Erythroblast (primary cell): ENCODE data around the gene RCAN2.
"Not testable (repeated sequence)": the region's sequence is repeated elsewhere in the genome, so short reads cannot be mapped to it uniquely, and the experiment has no call there.

Experiments
- DNase-seq, 2 experiments: peaks; one replicate each; lab custom pipeline; 2025; lab: John Stamatoyannopoulos, UW
- GATA1 ChIP-seq: IDR thresholded peaks from 2 replicates; pipeline ENCODE4 v1.6.1; 2011; ENCODE audit warnings: low read depth, mild to moderate bottlenecking, control low read depth, low read length, moderate library complexity
- POLR2A ChIP-seq: IDR thresholded peaks from 2 replicates; pipeline ENCODE4 v1.6.1; 2011; ENCODE audit warnings: mild to moderate bottlenecking, low read length

Gene RCAN2

GRCh38 chr6:46407246-46407645, 84.0 kb downstream of the RCAN2 start:
- no peak for DNase-seq
- TF ChIP-seq GATA1 (no peak), POLR2A (no peak)

- not testable (repeated sequence) for DNase-seq
Observed at GRCh38 chr6:46405620-46406180, 85.5 kb downstream of the RCAN2 start.

- TF ChIP-seq GATA1 (no peak), POLR2A (no peak)
- no peak for DNase-seq
Observed at GRCh38 chr6:46400898-46401297, 90.4 kb downstream of the RCAN2 start.

- no peak for DNase-seq
- TF ChIP-seq POLR2A (no peak), GATA1 (no peak)
Observed at GRCh38 chr6:46395530-46395929, 95.7 kb downstream of the RCAN2 start.

GRCh38 chr6:46393940-46394337, 97.3 kb downstream of the RCAN2 start:
- DNase-seq, result no peak
- TF ChIP-seq GATA1 (no peak), POLR2A (no peak)

- DNase-seq, result no peak
- TF ChIP-seq GATA1 (no peak), POLR2A (no peak)
Observed at GRCh38 chr6:46393161-46393939, 97.9 kb downstream of the RCAN2 start.

- no peak for DNase-seq
- no peak for TF ChIP-seq GATA1
- no peak for TF ChIP-seq POLR2A
Observed at GRCh38 chr6:46392294-46392693, 99.0 kb downstream of the RCAN2 start.

- TF ChIP-seq POLR2A, result no peak
- no peak for TF ChIP-seq GATA1
- DNase-seq, result no peak
Observed at GRCh38 chr6:46390153-46390876, 100.9 kb downstream of the RCAN2 start.

- not testable (repeated sequence) for DNase-seq
Observed at GRCh38 chr6:46387728-46388127, 103.5 kb downstream of the RCAN2 start.

- TF ChIP-seq POLR2A (no peak), GATA1 (no peak)
- DNase-seq, result no peak
Observed at GRCh38 chr6:46381579-46381978, 109.7 kb downstream of the RCAN2 start.

GRCh38 chr6:46381057-46381456, 110.2 kb downstream of the RCAN2 start:
- TF ChIP-seq GATA1, result no peak
- TF ChIP-seq POLR2A, result no peak
- no peak for DNase-seq

GRCh38 chr6:46380152-46380807, 111.0 kb downstream of the RCAN2 start:
- no peak for DNase-seq
- TF ChIP-seq POLR2A (no peak), GATA1 (no peak)

GRCh38 chr6:46378882-46379416, 112.3 kb downstream of the RCAN2 start:
- no peak for DNase-seq

More at GRCh38 chr6:46378882-46379416, 112.3 kb downstream of the RCAN2 start:
- no peak for TF ChIP-seq GATA1
- no peak for TF ChIP-seq POLR2A
